CD4-positive, alpha-beta memory T cell (primary cell): Measurements from ENCODE around the gene BCORL1. TPM values are rescaled to one million over a fixed set of nuclear protein-coding genes. Genes with fewer than 3 reads are reported as not detected.

Experiments
- CTCF ChIA-PET: fragments of 350-600 bp; sonication (Branson Sonifier 250); formaldehyde crosslinking; loops from one replicate; lab custom pipeline; 2021; ENCODE audit warnings: inconsistent platforms; ENCODE audit not compliant: partially characterized antibody; lab: Charles Lee
- POLR2A ChIA-PET: fragments of 350-600 bp; sonication (Branson Sonifier 250); formaldehyde crosslinking; loops from one replicate; lab custom pipeline; 2021; ENCODE audit not compliant: partially characterized antibody; lab: Charles Lee
- DNase-seq, 5 donors: peaks; one replicate each; pipeline versions ENCODE4 v3.0.0 to v3.0.0-alpha.2; 2020 to 2022; ENCODE audit warnings: mixed read lengths in 1 of 5
- H3K27ac ChIP-seq: one replicate; pipeline ENCODE4 v1.7.0; 2013; ENCODE audit warnings: low read depth, low read length
- H3K27me3 ChIP-seq: 2 replicates; pipeline ENCODE4 v1.7.0; 2013; ENCODE audit warnings: mild to moderate bottlenecking, low read length, moderate library complexity; ENCODE audit not compliant: insufficient read depth
- H3K36me3 ChIP-seq: 2 replicates; pipeline ENCODE4 v1.7.0; 2013; ENCODE audit warnings: mild to moderate bottlenecking, low read length, moderate library complexity; ENCODE audit not compliant: insufficient read depth
- H3K4me1 ChIP-seq: 2 replicates; pipeline ENCODE4 v1.7.0; 2013; ENCODE audit warnings: mild to moderate bottlenecking, low read length, moderate library complexity; ENCODE audit not compliant: insufficient read depth
- H3K4me3 ChIP-seq, 2 donors: one replicate each; pipeline ENCODE4 v1.7.0; 2013; ENCODE audit warnings: low read length in 2 of 2, mild to moderate bottlenecking in 1 of 2
- H3K9me3 ChIP-seq, 2 donors: one replicate each; pipeline ENCODE4 v1.7.0; 2013; ENCODE audit warnings: low read length in 2 of 2, control low read depth in 1 of 2; ENCODE audit not compliant: control insufficient read depth in 1 of 2
- H3K27ac Mint-ChIP-seq, 7 donors: one replicate each; pipeline ENCODE4 v1.8.0; 2020 to 2021; ENCODE audit warnings: mixed read lengths in 7 of 7, mild to moderate bottlenecking in 6 of 7, inconsistent platforms in 3 of 7, moderate library complexity in 3 of 7
- H3K27me3 Mint-ChIP-seq, 2 donors: one replicate each; pipeline ENCODE4 v1.8.0; 2020 to 2021; ENCODE audit warnings: mixed read lengths in 2 of 2
- H3K36me3 Mint-ChIP-seq, 2 donors: one replicate each; pipeline ENCODE4 v1.8.0; 2020 to 2021; ENCODE audit warnings: mixed read lengths in 2 of 2, inconsistent platforms in 1 of 2, mild to moderate bottlenecking in 1 of 2
- H3K4me1 Mint-ChIP-seq, 4 donors: one replicate each; pipeline ENCODE4 v1.8.0; 2020 to 2021; ENCODE audit warnings: mixed read lengths in 4 of 4, mild to moderate bottlenecking in 1 of 4
- H3K4me3 Mint-ChIP-seq, 8 donors: one replicate each; pipeline ENCODE4 v1.8.0; 2020 to 2021; ENCODE audit warnings: mixed read lengths in 8 of 8, mild to moderate bottlenecking in 7 of 8, moderate library complexity in 6 of 8, inconsistent platforms in 3 of 8
- H3K9me3 Mint-ChIP-seq, 8 donors: one replicate each; pipeline ENCODE4 v1.8.0; 2020 to 2021; ENCODE audit warnings: mixed read lengths in 8 of 8, mild to moderate bottlenecking in 5 of 8, inconsistent platforms in 3 of 8, moderate library complexity in 1 of 8
- intact Hi-C: fragments of 100-400 bp; cut with micrococcal nuclease; formaldehyde crosslinking; loops from one replicate; pipeline ENCODE4 v1.15.1; 2023
- polyA plus RNA-seq, 2 donors: library from polyadenylated mRNA; unstranded; fragments of 300-500 nt; fragmentation: Illumina TruSeq; gene quantifications; one replicate each; pipeline ENCODE4 v1.2.3, GENCODE V29; 2021
- total RNA-seq, 2 experiments: library from RNA; stranded (reverse); gene quantifications; one replicate each; pipeline ENCODE4 v1.2.3, GENCODE V29; 2021

BCORL1 gene
- total and polyA plus RNA-seq, 4 experiments from 2014 or later: 0.09 to 14.2 (median 9.3) TPM

GRCh38 chrX:130060122-130061069, 78.0 kb downstream of the BCORL1 start:
- Mint-ChIP-seq H3K4me3 (peak overlapping the region; percentile 65 to 82 (median 75)), H3K9me3 (no peaks in the 10 kb centered on the region), H3K4me1 (peaks cover 3 to 17% (median 11%) of the 10 kb centered on the region in 4 donors), H3K36me3 (peaks cover 0 to 7% of the 10 kb centered on the region in 2 donors), H3K27ac (peak overlapping the region in 5 of 7 donors; percentile 27 to 70 (median 55)), H3K27me3 (no peaks in the 10 kb centered on the region)
- Histone ChIP-seq H3K9me3 (no peaks in the 10 kb centered on the region), H3K4me1 (peaks cover 7% of the 10 kb centered on the region), H3K27ac (peak overlapping the region; percentile 39), H3K4me3 (peak overlapping the region in 1 of 2 donors; percentile 28), H3K27me3 (no peaks in the 10 kb centered on the region), H3K36me3 (no peaks in the 10 kb centered on the region)
- intact Hi-C loops: loop anchor here (1.0 to 2.0 kb wide), 5 partner anchors 32 to 459 kb away; no protein-coding TSS in a partner anchor
- CTCF ChIA-PET: interaction anchor here (0.6 to 2.7 kb wide), 45 partner anchors 8 to 460 kb away, joined by 3 to 95 read pairs (median 4); partner anchors contain the start of gene UTP14A
- DNase-seq: peak; percentile 71 to 79 (median 72)
- POLR2A ChIA-PET: interaction anchor here (0.7 to 2.0 kb wide), 4 partner anchors 14 to 155 kb away, joined by 3 to 9 read pairs (median 4); partner anchors contain the start of gene UTP14A

DNA sequence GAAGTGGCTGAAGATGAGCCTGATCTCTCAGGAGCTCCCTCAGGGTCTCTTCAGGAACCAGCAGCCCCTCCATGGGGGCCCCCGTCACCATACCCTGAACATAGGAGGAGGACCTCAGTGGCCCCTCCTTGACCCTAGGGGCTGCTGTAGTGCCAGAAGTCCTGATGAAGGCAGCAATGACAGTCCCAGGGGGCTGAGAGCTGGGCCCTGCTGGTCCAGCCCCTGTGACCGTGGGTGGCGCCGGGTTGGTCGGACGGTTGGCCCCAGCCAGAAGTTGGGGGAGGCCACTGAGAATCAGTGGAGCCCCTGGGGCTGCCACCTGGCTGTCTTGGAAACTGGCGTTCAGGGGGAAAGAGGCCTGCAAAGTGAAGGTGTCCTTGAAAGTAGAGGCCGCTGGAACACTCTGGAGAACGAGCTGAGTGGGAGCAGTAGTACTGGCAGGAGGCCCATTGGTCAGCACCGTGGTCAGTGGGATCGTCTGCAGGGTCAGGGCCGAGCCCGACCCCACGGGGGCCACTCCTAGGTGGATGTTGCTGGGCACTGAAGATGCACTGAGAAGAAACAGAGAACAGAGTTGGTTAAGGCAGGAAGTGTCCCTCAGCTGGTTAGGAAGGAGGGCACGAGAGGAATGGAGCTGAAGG, 84.7 kb downstream of the BCORL1 start:
- H3K4me3 ChIP-seq: no peak overlapping the region
- Mint-ChIP-seq H3K27ac (no peak overlapping the region), H3K4me1 (peaks cover 0 to 4% (median 0%) of the 10 kb centered on the region in 4 donors), H3K9me3 (no peaks in the 10 kb centered on the region), H3K27me3 (no peaks in the 10 kb centered on the region), H3K36me3 (peaks cover 3 to 27% of the 10 kb centered on the region in 2 donors), H3K4me3 (no peak overlapping the region)
- H3K27me3 ChIP-seq: no peaks in the 10 kb centered on the region
- H3K27ac ChIP-seq: no peak overlapping the region
- CTCF ChIA-PET: interaction anchor here (1.7 kb wide), 1 partner anchor 52 kb away, joined by 5 read pairs; no protein-coding TSS in a partner anchor
- no peaks in the 10 kb centered on the region for H3K9me3 ChIP-seq
- POLR2A ChIA-PET: no interaction called here
- no peaks in the 10 kb centered on the region for H3K4me1 ChIP-seq
- H3K36me3 ChIP-seq: peaks cover 24% of the 10 kb centered on the region
- intact Hi-C loops: no loop called here
- DNase-seq: no peak

GRCh38 chrX:130071611-130072344, 89.3 kb downstream of the BCORL1 start:
- no peaks in the 10 kb centered on the region for H3K9me3 Mint-ChIP-seq
- peak overlapping the region in 3 of 7 donors; percentile 18 to 48 (median 23) for H3K27ac Mint-ChIP-seq
- Histone ChIP-seq H3K27me3 (no peaks in the 10 kb centered on the region), H3K4me3 (no peak overlapping the region), H3K36me3 (peaks cover 39% of the 10 kb centered on the region), H3K9me3 (no peaks in the 10 kb centered on the region), H3K27ac (no peak overlapping the region), H3K4me1 (no peaks in the 10 kb centered on the region)
- H3K4me3 Mint-ChIP-seq: no peak overlapping the region
- ChIA-PET POLR2A (interaction anchor here (1.3 kb wide), 1 partner anchor 118 kb away, joined by 3 read pairs; no protein-coding TSS in a partner anchor), CTCF (interaction anchor here (2.2 kb wide), 1 partner anchor 11 kb away, joined by 9 read pairs; no protein-coding TSS in a partner anchor)
- H3K36me3 Mint-ChIP-seq: peaks cover 6 to 31% of the 10 kb centered on the region in 2 donors
- DNase-seq: no peak
- H3K27me3 Mint-ChIP-seq: no peaks in the 10 kb centered on the region
- intact Hi-C loops: no loop called here
- no peaks in the 10 kb centered on the region for H3K4me1 Mint-ChIP-seq

- no peak for DNase-seq
- Mint-ChIP-seq H3K9me3 (no peaks in the 10 kb centered on the region), H3K27ac (peak overlapping the region in 1 of 7 donors; percentile 18), H3K4me1 (no peaks in the 10 kb centered on the region), H3K36me3 (peaks cover 4 to 27% of the 10 kb centered on the region in 2 donors), H3K27me3 (no peaks in the 10 kb centered on the region), H3K4me3 (no peak overlapping the region)
- H3K27ac ChIP-seq: no peak overlapping the region
- no peaks in the 10 kb centered on the region for H3K9me3 ChIP-seq
- H3K4me3 ChIP-seq: no peak overlapping the region
- H3K36me3 ChIP-seq: peaks cover 39% of the 10 kb centered on the region
- ChIA-PET CTCF (interaction anchor here (1.1 kb wide), 1 partner anchor 12 kb away, joined by 5 read pairs; no protein-coding TSS in a partner anchor), POLR2A (interaction anchor here (1.3 kb wide), 1 partner anchor 119 kb away, joined by 3 read pairs; no protein-coding TSS in a partner anchor)
- H3K4me1 ChIP-seq: no peaks in the 10 kb centered on the region
- intact Hi-C loops: no loop called here
- H3K27me3 ChIP-seq: no peaks in the 10 kb centered on the region
Observed at GRCh38 chrX:130072345-130072740, 89.9 kb downstream of the BCORL1 start.

- ChIA-PET CTCF (interaction anchor here (1.4 to 2.1 kb wide), 3 partner anchors 8 to 45 kb away, joined by 3 to 10 read pairs (median 5); no protein-coding TSS in a partner anchor), POLR2A (interaction anchor here (1.8 kb wide), 1 partner anchor 46 kb away, joined by 3 read pairs; no protein-coding TSS in a partner anchor)
- no peak for DNase-seq
- peaks cover 3 to 25% of the 10 kb centered on the region in 2 donors for H3K36me3 Mint-ChIP-seq
- intact Hi-C loops: no loop called here
- H3K9me3 ChIP-seq: no peaks in the 10 kb centered on the region
- no peak overlapping the region for H3K4me3 ChIP-seq
- peaks cover 23% of the 10 kb centered on the region for H3K36me3 ChIP-seq
- H3K27ac ChIP-seq: no peak overlapping the region
- H3K4me1 Mint-ChIP-seq: peaks cover 7 to 19% (median 9%) of the 10 kb centered on the region in 4 donors
- no peaks in the 10 kb centered on the region for H3K27me3 ChIP-seq
- H3K9me3 Mint-ChIP-seq: peaks cover 0 to 2% (median 0%) of the 10 kb centered on the region in 8 donors
- H3K27ac Mint-ChIP-seq: peak overlapping the region in 1 of 7 donors; percentile 40
- H3K27me3 Mint-ChIP-seq: no peaks in the 10 kb centered on the region
- no peak overlapping the region for H3K4me3 Mint-ChIP-seq
- H3K4me1 ChIP-seq: peaks cover 15% of the 10 kb centered on the region
Observed at GRCh38 chrX:130075777-130076176, 93.3 kb downstream of the BCORL1 start.

DNA sequence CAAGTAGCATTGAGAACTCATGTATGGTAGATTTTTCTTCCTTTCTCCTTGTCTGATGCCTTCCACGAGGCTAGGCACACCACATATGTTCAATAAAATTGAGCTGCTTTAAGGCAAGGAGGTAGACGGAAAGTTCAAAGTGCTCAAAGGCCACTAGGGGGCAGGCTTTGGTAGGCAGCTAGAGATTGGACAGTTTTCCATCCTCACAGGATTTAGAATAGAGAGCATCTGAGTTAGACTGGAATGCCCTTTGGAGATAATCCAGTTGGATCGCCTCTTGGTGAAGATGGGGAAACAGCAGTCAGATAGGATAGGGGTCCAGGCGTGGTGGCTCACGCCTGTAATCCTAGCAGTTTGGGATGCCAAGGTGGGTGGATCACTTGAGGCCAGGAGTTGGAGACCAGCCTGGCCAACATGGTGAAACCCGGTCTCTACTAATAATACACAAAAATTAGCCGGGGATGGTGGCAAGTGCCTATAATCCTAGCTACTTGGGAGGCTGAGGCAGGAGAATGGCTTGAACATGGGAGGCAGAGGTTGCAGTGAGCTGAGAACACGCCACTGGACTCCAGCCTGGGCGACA, 97.5 kb downstream of the BCORL1 start:
- H3K4me1 ChIP-seq: peaks cover 55% of the 10 kb centered on the region
- Mint-ChIP-seq H3K36me3 (peaks cover 0 to 18% of the 10 kb centered on the region in 2 donors), H3K9me3 (peaks cover 0 to 4% (median 0%) of the 10 kb centered on the region in 8 donors), H3K4me3 (peak overlapping the region in 5 of 8 donors; percentile 7 to 58 (median 46)), H3K4me1 (peaks cover 22 to 59% (median 43%) of the 10 kb centered on the region in 4 donors), H3K27me3 (no peaks in the 10 kb centered on the region), H3K27ac (peak overlapping the region; percentile 49 to 93 (median 84))
- intact Hi-C loops: no loop called here
- CTCF ChIA-PET: interaction anchor here (0.7 to 6.8 kb wide), 31 partner anchors 9 to 157 kb away, joined by 3 to 163 read pairs (median 6); partner anchors contain the start of genes AIFM1, ELF4 and RAB33A
- no peaks in the 10 kb centered on the region for H3K9me3 ChIP-seq
- H3K27ac ChIP-seq: peak overlapping the region; percentile 9
- DNase-seq: peak; percentile 56 to 63 (median 57)
- no peaks in the 10 kb centered on the region for H3K27me3 ChIP-seq
- POLR2A ChIA-PET: interaction anchor here (1.1 to 3.8 kb wide), 6 partner anchors 11 to 41 kb away, joined by 3 to 66 read pairs (median 4); no protein-coding TSS in a partner anchor
- H3K4me3 ChIP-seq: no peak overlapping the region
- H3K36me3 ChIP-seq: peaks cover 7% of the 10 kb centered on the region
